Kidney (tissue), 14 donors: ENCODE results near the gene IL23R. TPM values are rescaled to one million over a fixed set of nuclear protein-coding genes. Genes with fewer than 3 reads are reported as not detected.

Experiments used
- DNase-seq, 5 donors: peaks; one replicate each; pipeline ENCODE4 v3.0.0-alpha.2; 2013 to 2020
- FAIRE-seq: peaks from 2 replicates; lab custom pipeline; 2012; peaks lifted over from hg19 to GRCh38; lab: Jason Lieb, UNC
- H3K27ac ChIP-seq, 2 donors: one replicate each; pipeline ENCODE4 v1.7.0; 2013; ENCODE audit warnings: low read depth in 2 of 2, low read length in 2 of 2, inconsistent platforms in 1 of 2
- H3K27me3 ChIP-seq: one replicate; pipeline ENCODE4 v1.7.1; 2013; ENCODE audit warnings: low read length, inconsistent platforms; ENCODE audit not compliant: control insufficient read depth, insufficient read depth
- H3K36me3 ChIP-seq, 3 donors: one replicate each; pipeline versions ENCODE4 v1.7.0 to v1.7.1; 2013; ENCODE audit warnings: low read length in 3 of 3, control low read depth in 1 of 3, inconsistent platforms in 1 of 3; ENCODE audit not compliant: insufficient read depth in 3 of 3, control insufficient read depth in 2 of 3
- H3K4me1 ChIP-seq, 3 donors: one replicate each; pipeline versions ENCODE4 v1.7.0 to v1.7.1; 2013; ENCODE audit warnings: low read length in 3 of 3, inconsistent platforms in 1 of 3, low read depth in 1 of 3; ENCODE audit not compliant: control insufficient read depth in 2 of 3, insufficient read depth in 2 of 3
- H3K4me3 ChIP-seq, 3 donors: one replicate each; pipeline versions ENCODE4 v1.7.0 to v1.8.1; 2013; ENCODE audit warnings: low read length in 3 of 3, control low read depth in 1 of 3, inconsistent platforms in 1 of 3
- H3K9ac ChIP-seq, 3 donors: one replicate each; pipeline versions ENCODE4 v1.7.0 to v1.7.1; 2013; ENCODE audit warnings: low read length in 3 of 3, control low read depth in 1 of 3, inconsistent platforms in 1 of 3
- H3K9me3 ChIP-seq, 3 donors: one replicate each; pipeline versions ENCODE4 v1.7.0 to v1.7.1; 2013; ENCODE audit warnings: low read length in 3 of 3, control low read depth in 1 of 3, inconsistent platforms in 1 of 3; ENCODE audit not compliant: control insufficient read depth in 2 of 3, insufficient read depth in 1 of 3
- CTCF ChIP-seq: IDR thresholded peaks from 3 replicates; pipeline ENCODE4 v1.5.1; 2012; ENCODE audit warnings: mild to moderate bottlenecking, moderate library complexity, borderline replicate concordance; ENCODE audit not compliant: insufficient read depth; ENCODE audit errors: extremely low read depth
- intact Hi-C: fragments of 100-400 bp; cut with DNase I; formaldehyde crosslinking; loops from one replicate; pipeline ENCODE4 v1.11.1; 2022
- polyA plus RNA-seq: library from polyadenylated mRNA; stranded (reverse); fragments of 350-450 nt; fragmentation: Illumina TruSeq; extraction: RNeasy Lipid Tissue Mini Kit (QIAGEN cat#74804); gene quantifications from one replicate; pipeline ENCODE4 v1.2.3, GENCODE V29; 2014; ENCODE audit warnings: low read depth, low replicate concordance; ENCODE audit not compliant: insufficient read depth
- total RNA-seq: library from RNA; stranded (reverse); fragmentation: NEBNext Ultra II Directional; extraction: Animal tissue kit (Norgen Biotek cat#: 25700); gene quantifications from one replicate; pipeline ENCODE4 v1.2.1, GENCODE V29; 2021
- donor health status: control.
- donor health status: control.
- donor health status: control.
- donor health status: control.
- donor health status: control.
- donor health status: DM: yes; HTN: yes; CAD: no.
- donor health status: Normal renal cell carcinoma (clear cell type).

Gene IL23R
- total and polyA plus RNA-seq, 2 donors from 2014 or later = 0.19 TPM; not detected in 1

DNA sequence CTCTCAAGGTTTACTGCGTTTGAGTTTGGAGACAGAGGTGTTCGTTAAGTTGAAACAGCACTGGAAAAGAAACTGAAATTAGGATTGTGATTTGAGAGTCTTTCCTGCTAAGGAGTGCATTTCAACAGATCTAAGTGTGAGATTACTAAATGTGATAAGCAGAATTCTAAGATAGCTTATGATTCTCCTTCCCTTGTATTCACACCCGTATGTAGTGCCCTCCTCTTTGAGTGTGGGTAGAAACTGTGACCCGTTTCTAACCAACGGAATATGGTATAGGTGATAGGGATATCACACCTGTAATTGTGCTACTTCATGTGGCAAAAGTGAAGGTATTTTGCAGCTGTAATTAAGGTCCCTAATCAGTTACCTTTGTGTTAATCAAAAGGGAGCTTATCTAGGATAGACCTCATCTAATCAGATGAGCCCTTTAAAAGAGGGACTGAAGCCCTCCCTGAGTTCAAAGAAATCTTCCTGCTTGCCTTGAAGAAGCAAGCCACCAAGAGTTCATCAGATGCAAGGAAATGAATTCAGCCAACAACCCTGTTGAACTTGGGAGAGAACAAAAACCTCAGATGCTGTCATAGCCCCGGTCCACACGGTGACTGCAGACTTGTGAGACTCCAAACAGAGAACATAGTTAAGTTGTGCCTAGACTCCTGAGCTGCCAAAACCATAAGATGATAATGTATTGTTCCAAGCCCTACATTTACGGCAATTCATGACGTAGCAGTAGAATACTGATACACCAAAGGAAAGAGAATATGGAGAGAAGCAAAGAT, 128.8 kb downstream of the IL23R start:
- intact Hi-C loops = no loop called here
- FAIRE-seq = no peak
- no peak overlapping the region for H3K27ac ChIP-seq
- DNase-seq = no peak
- H3K9ac ChIP-seq = no peak overlapping the region
- H3K36me3 ChIP-seq = no peaks in the 10 kb centered on the region
- H3K9me3 ChIP-seq = peaks cover 0 to 5% (median 0%) of the 10 kb centered on the region in 3 donors
- no peak overlapping the region for H3K4me3 ChIP-seq
- TF ChIP-seq CTCF = no peak
- no peaks in the 10 kb centered on the region for H3K27me3 ChIP-seq
- H3K4me1 ChIP-seq = no peaks in the 10 kb centered on the region

DNA sequence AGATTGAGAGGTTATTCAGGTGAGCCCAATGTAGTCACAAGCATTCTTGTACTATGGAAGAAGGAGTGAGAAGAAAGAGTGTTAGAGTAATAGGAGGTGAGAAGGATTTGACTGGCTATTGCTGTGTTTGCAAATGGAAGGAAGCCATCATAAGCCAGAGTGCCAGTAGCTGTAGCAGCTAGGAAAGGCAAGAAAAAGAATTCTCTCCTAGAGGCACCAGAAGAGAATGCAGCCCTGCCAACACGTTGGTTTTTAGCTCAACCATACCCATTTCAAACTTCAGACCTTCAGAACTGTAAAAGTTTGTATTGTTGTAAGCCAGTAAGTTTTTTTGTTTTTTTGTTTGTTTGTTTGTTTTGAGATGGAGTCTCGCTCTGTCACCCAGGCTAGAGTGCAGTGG, 132.5 kb downstream of the IL23R start:
- no peaks in the 10 kb centered on the region for H3K27me3 ChIP-seq
- no peak for FAIRE-seq
- no peaks in the 10 kb centered on the region for H3K36me3 ChIP-seq
- peaks cover 0 to 5% (median 0%) of the 10 kb centered on the region in 3 donors for H3K9me3 ChIP-seq
- no peak overlapping the region for H3K4me3 ChIP-seq
- no peak for DNase-seq
- H3K4me1 ChIP-seq = no peaks in the 10 kb centered on the region
- intact Hi-C loops = no loop called here
- no peak overlapping the region for H3K27ac ChIP-seq
- no peak overlapping the region for H3K9ac ChIP-seq
- TF ChIP-seq CTCF = no peak

DNA sequence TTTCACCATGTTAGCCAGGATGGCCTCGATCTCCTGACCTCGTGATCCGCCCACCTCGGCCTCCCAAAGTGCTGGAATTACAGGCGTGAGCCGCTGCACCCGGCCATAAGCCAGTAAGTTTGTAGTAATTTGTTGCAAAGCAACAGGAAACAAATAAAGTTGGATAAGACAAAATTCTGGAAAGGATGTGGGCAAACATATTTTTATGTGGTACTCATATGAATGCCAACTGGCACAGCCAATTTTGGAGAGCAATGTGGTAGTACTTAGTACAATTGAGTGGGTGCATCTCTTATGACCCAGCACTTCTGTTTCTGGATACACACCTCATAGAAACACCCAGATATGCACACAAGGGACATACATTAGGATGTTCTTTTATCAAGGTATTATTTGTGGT, 133.0 kb downstream of the IL23R start:
- no peak for TF ChIP-seq CTCF
- FAIRE-seq = no peak

More for the DNA sequence above, 133.0 kb downstream of the IL23R start:
- Histone ChIP-seq H3K9me3 (peaks cover 0 to 5% (median 0%) of the 10 kb centered on the region in 3 donors), H3K36me3 (no peaks in the 10 kb centered on the region), H3K27ac (no peak overlapping the region), H3K4me3 (no peak overlapping the region), H3K4me1 (no peaks in the 10 kb centered on the region), H3K27me3 (no peaks in the 10 kb centered on the region), H3K9ac (no peak overlapping the region)
- intact Hi-C loops = no loop called here
- no peak for DNase-seq
